Measurements from ENCODE around the gene MAPKAPK5. TPM values are rescaled to one million over a fixed set of nuclear protein-coding genes. Genes with fewer than 3 reads are reported as not detected.

MAPKAPK5 gene, protein sequence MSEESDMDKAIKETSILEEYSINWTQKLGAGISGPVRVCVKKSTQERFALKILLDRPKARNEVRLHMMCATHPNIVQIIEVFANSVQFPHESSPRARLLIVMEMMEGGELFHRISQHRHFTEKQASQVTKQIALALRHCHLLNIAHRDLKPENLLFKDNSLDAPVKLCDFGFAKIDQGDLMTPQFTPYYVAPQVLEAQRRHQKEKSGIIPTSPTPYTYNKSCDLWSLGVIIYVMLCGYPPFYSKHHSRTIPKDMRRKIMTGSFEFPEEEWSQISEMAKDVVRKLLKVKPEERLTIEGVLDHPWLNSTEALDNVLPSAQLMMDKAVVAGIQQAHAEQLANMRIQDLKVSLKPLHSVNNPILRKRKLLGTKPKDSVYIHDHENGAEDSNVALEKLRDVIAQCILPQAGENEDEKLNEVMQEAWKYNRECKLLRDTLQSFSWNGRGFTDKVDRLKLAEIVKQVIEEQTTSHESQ
- total RNA-seq: 64.5 to 71.2 TPM (median 70.9 TPM) in 3 replicates

DNA sequence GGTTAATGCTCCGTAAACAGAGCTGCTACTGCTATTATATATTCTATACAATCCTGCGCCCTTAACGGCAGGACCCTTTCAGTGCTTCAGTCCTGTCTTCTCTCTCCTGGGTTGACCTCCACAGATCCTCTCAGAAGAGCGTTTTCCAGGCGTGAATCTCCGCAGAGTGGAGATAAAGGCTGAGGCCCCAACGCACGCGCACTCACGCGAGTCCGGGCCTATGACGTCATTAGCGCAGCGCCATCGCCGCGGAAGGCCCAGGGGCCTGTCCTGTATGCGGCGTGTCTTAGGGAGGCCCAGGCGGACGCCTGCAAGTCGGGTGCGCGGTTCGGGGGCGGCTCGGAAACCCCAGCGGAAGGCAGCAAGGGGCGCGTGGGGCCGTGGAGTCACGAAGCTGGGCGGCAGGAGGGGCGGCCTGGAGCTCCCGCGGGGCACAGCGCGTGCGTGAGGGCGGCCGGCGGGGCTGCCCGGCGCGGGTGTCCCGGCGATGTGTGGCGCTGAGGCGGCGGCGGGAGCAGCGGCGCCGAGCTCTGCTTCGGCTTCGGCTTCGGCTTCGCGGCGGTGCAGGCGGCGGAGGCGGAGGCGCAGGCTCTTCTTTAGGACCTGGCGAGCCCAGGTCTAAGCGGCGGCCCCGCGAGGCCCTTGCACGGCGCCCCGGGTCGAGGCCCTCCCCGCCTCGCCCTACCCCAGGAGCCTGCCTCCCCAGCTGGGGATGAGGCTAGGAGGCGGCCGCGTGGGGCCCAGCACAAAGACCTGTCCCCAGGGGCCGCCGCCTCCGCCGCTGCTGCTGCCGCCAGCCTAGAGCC, at the start of gene MAPKAPK5:
TSS of gene MAPKAPK5 (plus strand) at position 479 of the 806 bp plus-strand sequence. CDS start 506 bp downstream, outside the sequence.
- DNase-seq (ENCODE audit: low spot score in 2 of 2, unreplicated experiment in 2 of 2): peak; percentile 84 to 98
- Mint-ChIP-seq H3K27ac (peak within 1 kb of the TSS; percentile 99), H3K4me3 (peak within 1 kb of the TSS; percentile 96), H3K4me1 (peaks cover 41% of the 10 kb centered on the region), H3K9me3 (no peaks in the 10 kb centered on the region), H3K27me3 (ENCODE audit: low read depth) (no peaks in the 10 kb centered on the region), H3K36me3 (peaks cover 22% of the 10 kb centered on the region)
- TF ChIP-seq CTCF (IDR thresholded peaks at IDR 0.05; ENCODE audit: unreplicated experiment): no peak

DNA sequence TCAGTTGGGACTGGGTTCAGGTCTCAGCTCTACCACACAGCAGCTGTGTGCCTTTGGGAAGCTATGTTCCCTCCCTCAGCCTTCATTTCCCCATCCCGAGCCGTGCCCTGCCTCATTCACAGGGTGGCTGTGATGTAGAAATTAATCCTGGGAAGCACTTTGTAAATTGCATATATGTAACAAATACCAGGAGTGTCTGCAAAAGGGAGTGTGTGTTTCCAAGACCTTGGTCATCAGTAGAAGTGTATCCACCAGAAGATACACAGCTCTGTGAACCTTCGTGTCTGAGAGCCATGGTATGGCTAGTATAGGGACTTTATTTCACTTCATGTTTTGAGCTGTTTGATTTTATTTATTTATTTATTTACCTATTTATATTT, 49.2 kb upstream of the MAPKAPK5 start:
- Mint-ChIP-seq H3K27me3 (ENCODE audit: low read depth) (no peaks in the 10 kb centered on the region), H3K4me1 (no peaks in the 10 kb centered on the region), H3K9me3 (no peaks in the 10 kb centered on the region), H3K27ac (no peak overlapping the region), H3K4me3 (no peak overlapping the region), H3K36me3 (peaks cover 17% of the 10 kb centered on the region)
- TF ChIP-seq CTCF (IDR thresholded peaks at IDR 0.05; ENCODE audit: unreplicated experiment): no peak
- DNase-seq (ENCODE audit: low spot score in 2 of 2, unreplicated experiment in 2 of 2): no peak

DNA sequence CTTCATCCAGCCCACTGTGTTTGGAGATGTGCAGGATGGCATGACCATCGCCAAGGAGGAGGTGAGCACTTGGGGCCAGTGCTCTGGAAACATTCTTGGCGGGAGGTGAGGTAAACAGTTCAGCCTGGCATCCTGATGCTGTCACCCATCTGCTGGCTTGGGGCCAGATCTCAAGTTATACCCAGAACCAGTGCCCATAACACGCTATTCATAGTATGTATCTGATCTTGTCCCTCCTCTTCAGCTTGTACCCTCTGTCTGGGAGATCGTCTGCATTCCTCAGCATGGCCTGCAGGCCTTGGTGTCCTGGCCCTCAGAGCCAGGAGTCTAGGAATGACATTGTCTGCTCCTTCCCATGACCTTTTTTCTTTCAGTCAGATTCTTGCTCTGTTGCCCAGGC, 43.8 kb upstream of the MAPKAPK5 start:
- H3K27ac Mint-ChIP-seq: no peak overlapping the region
- H3K27me3 Mint-ChIP-seq (ENCODE audit: low read depth): no peaks in the 10 kb centered on the region
- H3K36me3 Mint-ChIP-seq: peaks cover 31% of the 10 kb centered on the region
- no peak overlapping the region for H3K4me3 Mint-ChIP-seq
- DNase-seq (ENCODE audit: low spot score in 2 of 2, unreplicated experiment in 2 of 2): no peak
- TF ChIP-seq CTCF (IDR thresholded peaks at IDR 0.05; ENCODE audit: unreplicated experiment): no peak
- H3K9me3 Mint-ChIP-seq: no peaks in the 10 kb centered on the region
- no peaks in the 10 kb centered on the region for H3K4me1 Mint-ChIP-seq

GRCh38 chr12:111799758-111800157, 42.3 kb upstream of the MAPKAPK5 start:
- no peak for TF ChIP-seq CTCF (IDR thresholded peaks at IDR 0.05; ENCODE audit: unreplicated experiment)
- Mint-ChIP-seq H3K36me3 (peaks cover 26% of the 10 kb centered on the region), H3K9me3 (no peaks in the 10 kb centered on the region), H3K27me3 (ENCODE audit: low read depth) (no peaks in the 10 kb centered on the region), H3K27ac (no peak overlapping the region), H3K4me1 (no peaks in the 10 kb centered on the region), H3K4me3 (no peak overlapping the region)
- no peak for DNase-seq (ENCODE audit: low spot score in 2 of 2, unreplicated experiment in 2 of 2)

DNA sequence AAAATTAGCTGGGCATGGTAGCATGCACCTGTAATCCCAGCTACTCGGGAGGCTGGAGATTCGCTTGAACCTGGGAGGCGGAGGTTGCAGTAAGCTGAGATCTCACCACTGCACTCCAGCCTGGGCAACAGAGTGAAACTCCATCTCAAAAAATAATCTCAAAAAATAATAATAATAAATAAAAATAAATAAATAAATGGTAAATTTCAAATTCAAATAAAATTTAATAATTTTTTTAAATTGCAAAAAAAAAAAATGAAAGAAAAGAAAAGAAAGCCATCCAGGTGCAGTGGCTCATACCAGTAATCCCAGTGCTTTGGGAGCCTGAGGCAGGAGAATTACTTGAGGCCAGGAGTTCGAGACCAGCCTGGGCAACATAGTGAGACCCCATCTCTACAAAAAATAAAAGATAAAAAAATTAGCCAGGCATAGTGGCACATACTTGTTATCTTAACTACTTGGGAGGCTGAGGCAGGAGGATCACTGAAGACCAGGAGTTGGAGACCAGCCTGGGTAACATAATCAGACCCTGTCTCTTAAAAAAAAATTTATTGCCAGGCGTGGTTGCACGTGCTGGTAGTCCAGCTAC, 38.9 kb upstream of the MAPKAPK5 start:
- Mint-ChIP-seq H3K9me3 (no peaks in the 10 kb centered on the region), H3K4me1 (no peaks in the 10 kb centered on the region), H3K36me3 (peaks cover 32% of the 10 kb centered on the region), H3K27me3 (ENCODE audit: low read depth) (no peaks in the 10 kb centered on the region), H3K27ac (no peak overlapping the region), H3K4me3 (no peak overlapping the region)
- no peak for TF ChIP-seq CTCF (IDR thresholded peaks at IDR 0.05; ENCODE audit: unreplicated experiment)
- DNase-seq (ENCODE audit: low spot score in 2 of 2, unreplicated experiment in 2 of 2): no peak

Data from mesothelial cell of epicardium (in vitro differentiated cells).